ACC112 (cell line): ENCODE measurements around the gene VAPB.

Experiments used
- H2AFZ ChIP-seq: fragments of 200-600 bp; sonication (generic); one replicate; pipeline ENCODE4 v1.6.0; 2017; ENCODE audit warnings: antibody characterized with exemption, low read length; ENCODE audit not compliant: unreplicated experiment
- H3K27ac ChIP-seq: fragments of 200-600 bp; sonication (generic); 2 replicates; pipeline ENCODE4 v1.5.1; 2014; ENCODE audit warnings: low read depth, mild to moderate bottlenecking, antibody characterized with exemption, low read length, moderate library complexity
- H3K27me3 ChIP-seq: fragments of 200-600 bp; sonication (generic); 2 replicates; pipeline ENCODE4 v1.6.1; 2014; ENCODE audit warnings: mild to moderate bottlenecking, antibody characterized with exemption, low read length, moderate library complexity, mixed read lengths; ENCODE audit not compliant: insufficient read depth
- H3K36me3 ChIP-seq: fragments of 200-600 bp; sonication (generic); 2 replicates; pipeline ENCODE4 v1.6.1; 2016; ENCODE audit warnings: mild to moderate bottlenecking, antibody characterized with exemption, low read length, moderate library complexity, mixed read lengths; ENCODE audit not compliant: insufficient read depth
- H3K4me1 ChIP-seq: fragments of 200-600 bp; sonication (generic); one replicate; pipeline ENCODE4 v1.6.1; 2016; ENCODE audit warnings: low read length, mixed read lengths; ENCODE audit not compliant: insufficient read depth, unreplicated experiment, control insufficient read depth
- H3K4me3 ChIP-seq: fragments of 200-600 bp; sonication (generic); 2 replicates; pipeline ENCODE4 v1.5.1; 2014; ENCODE audit warnings: mild to moderate bottlenecking, low read depth, low read length
- H3K79me2 ChIP-seq: fragments of 200-600 bp; sonication (generic); one replicate; pipeline ENCODE4 v1.6.0; 2016; ENCODE audit warnings: low read length; ENCODE audit not compliant: control insufficient read depth, unreplicated experiment, insufficient read depth

VAPB gene

GRCh38 chr20:58483051-58483450 lies 94.0 kb downstream of the VAPB start:
- H3K4me1 ChIP-seq = peaks cover 3% of the 10 kb centered on the region
- H3K36me3 ChIP-seq = peaks cover 21% of the 10 kb centered on the region

GRCh38 chr20:58483470-58483869 lies 94.4 kb downstream of the VAPB start:
- Histone ChIP-seq H3K27ac (no peak overlapping the region), H3K79me2 (no peaks in the 10 kb centered on the region), H3K4me3 (no peak overlapping the region), H3K27me3 (no peaks in the 10 kb centered on the region), H3K4me1 (peaks cover 3% of the 10 kb centered on the region), H2AFZ (no peak overlapping the region), H3K36me3 (peaks cover 25% of the 10 kb centered on the region)

More at GRCh38 chr20:58483051-58483450, 94.0 kb downstream of the VAPB start:
- Histone ChIP-seq H3K4me3 (no peak overlapping the region), H3K79me2 (no peaks in the 10 kb centered on the region), H3K27me3 (no peaks in the 10 kb centered on the region), H3K27ac (no peak overlapping the region), H2AFZ (no peak overlapping the region)

DNA sequence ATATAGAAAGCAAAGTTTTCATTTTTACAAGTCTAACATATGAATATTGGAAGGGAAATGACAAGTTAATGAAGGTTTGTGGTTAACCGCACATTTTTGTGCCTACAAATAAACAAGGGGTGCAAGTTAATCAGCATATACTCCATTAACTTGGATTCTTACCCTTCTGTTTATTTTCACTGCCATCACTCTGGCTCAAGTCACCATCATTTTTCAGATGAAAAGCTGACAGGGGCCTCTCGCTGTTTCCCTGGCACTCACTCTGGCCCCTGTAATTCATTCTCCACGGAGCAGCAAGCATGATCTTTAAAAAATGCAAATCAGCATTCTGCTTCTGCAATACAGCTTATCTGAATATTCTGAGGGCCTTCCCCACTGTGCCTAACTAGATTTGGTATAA lies 96.4 kb downstream of the VAPB start:
- Histone ChIP-seq H3K79me2 (no peaks in the 10 kb centered on the region), H3K27me3 (no peaks in the 10 kb centered on the region), H3K27ac (no peak overlapping the region), H2AFZ (no peak overlapping the region), H3K4me3 (no peak overlapping the region), H3K36me3 (peaks cover 29% of the 10 kb centered on the region), H3K4me1 (peaks cover 3% of the 10 kb centered on the region)

- H3K4me1 ChIP-seq = peaks cover 3% of the 10 kb centered on the region
These were observed 97.2 kb downstream of the VAPB start for GRCh38 chr20:58486207-58486606.

DNA sequence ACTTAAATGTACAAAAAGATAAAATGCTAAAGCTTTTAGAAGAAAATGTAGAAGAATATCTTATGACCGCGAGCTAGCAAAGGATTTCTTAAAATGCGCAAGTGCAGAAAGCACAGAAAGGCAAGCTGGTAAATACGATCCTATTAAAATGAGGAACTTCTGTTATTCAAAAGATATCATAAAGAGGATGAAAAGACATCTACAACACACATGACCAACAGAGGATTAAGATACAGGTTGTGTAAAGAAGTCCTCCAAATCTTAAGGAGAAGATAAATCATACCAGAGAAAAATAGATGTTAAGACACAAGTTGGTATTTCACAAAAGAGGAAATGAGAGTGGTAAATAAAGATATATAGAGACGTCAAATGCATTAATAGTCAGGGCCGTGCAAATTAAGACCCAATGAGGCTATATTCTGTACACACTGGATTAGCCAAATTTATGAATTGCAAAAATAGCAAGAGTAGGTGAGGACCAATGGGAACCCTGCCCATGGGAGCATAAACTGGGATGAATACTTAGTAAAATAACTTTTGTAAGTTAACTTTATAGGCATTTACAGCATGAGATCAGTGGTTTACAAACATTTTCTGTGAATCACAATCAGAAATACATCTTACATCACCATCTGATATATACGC lies 103.2 kb downstream of the VAPB start:
- Histone ChIP-seq H3K4me3 (no peak overlapping the region), H3K27ac (no peak overlapping the region), H2AFZ (no peak overlapping the region), H3K4me1 (no peaks in the 10 kb centered on the region), H3K36me3 (peaks cover 15% of the 10 kb centered on the region), H3K79me2 (no peaks in the 10 kb centered on the region), H3K27me3 (no peaks in the 10 kb centered on the region)

More at GRCh38 chr20:58486207-58486606, 97.2 kb downstream of the VAPB start:
- Histone ChIP-seq H3K4me3 (no peak overlapping the region), H3K27ac (no peak overlapping the region), H3K36me3 (peaks cover 29% of the 10 kb centered on the region), H2AFZ (no peak overlapping the region), H3K79me2 (no peaks in the 10 kb centered on the region), H3K27me3 (no peaks in the 10 kb centered on the region)

- no peak overlapping the region for H3K4me3 ChIP-seq
- H3K4me1 ChIP-seq = no peaks in the 10 kb centered on the region
- H3K27ac ChIP-seq = no peak overlapping the region
- no peak overlapping the region for H2AFZ ChIP-seq
- no peaks in the 10 kb centered on the region for H3K27me3 ChIP-seq
- H3K36me3 ChIP-seq = peaks cover 9% of the 10 kb centered on the region; the same call in 1 of the 2 replicates
- no peaks in the 10 kb centered on the region for H3K79me2 ChIP-seq
These were observed 103.9 kb downstream of the VAPB start for GRCh38 chr20:58492795-58493524.

DNA sequence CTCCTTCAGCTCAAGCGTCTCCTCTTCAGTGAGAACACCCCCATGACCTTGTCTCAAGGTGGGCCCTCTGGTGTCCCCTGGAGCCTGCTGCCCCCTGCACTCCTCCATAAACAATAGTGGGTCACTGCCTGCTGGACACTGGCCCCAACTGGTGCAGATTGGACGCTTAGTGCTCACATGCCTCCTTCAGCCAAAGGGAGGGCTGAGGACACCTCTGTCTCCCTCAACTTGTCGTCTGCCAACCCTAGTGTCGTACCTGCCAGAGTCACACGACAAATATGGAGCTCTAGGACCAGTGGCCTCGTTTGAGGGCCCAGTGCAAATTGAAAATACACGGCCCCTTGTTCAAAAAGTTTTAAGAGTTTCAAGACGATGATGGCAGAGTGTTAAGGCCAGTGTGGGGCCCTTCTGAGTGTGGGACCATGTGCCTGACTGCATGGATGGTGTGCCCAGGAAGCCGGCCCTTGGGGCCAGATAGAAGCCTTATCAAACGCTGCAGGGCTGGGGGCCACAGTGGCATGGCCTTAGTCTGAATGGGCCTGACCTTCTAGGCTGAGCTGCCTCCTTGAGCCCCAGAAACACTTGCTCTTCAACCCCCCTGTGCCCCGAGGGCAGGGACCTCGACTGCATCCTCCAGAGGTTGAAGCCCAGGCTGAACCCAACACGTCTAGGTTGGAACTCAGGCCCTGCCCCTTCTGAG lies 106.0 kb downstream of the VAPB start:
- H3K27me3 ChIP-seq = no peaks in the 10 kb centered on the region

GRCh38 chr20:58495623-58496428 lies 106.8 kb downstream of the VAPB start:
- H2AFZ ChIP-seq = no peak overlapping the region

More for the DNA sequence above, 106.0 kb downstream of the VAPB start:
- Histone ChIP-seq H3K4me1 (no peaks in the 10 kb centered on the region), H3K27ac (no peak overlapping the region), H3K4me3 (no peak overlapping the region), H2AFZ (no peak overlapping the region), H3K36me3 (no peaks in the 10 kb centered on the region), H3K79me2 (no peaks in the 10 kb centered on the region)

GRCh38 chr20:58496429-58496769 lies 107.4 kb downstream of the VAPB start:
- Histone ChIP-seq H3K79me2 (no peaks in the 10 kb centered on the region), H3K27me3 (no peaks in the 10 kb centered on the region), H3K36me3 (no peaks in the 10 kb centered on the region), H2AFZ (no peak overlapping the region), H3K4me3 (no peak overlapping the region), H3K27ac (no peak overlapping the region), H3K4me1 (no peaks in the 10 kb centered on the region)

More at GRCh38 chr20:58495623-58496428, 106.8 kb downstream of the VAPB start:
- no peaks in the 10 kb centered on the region for H3K27me3 ChIP-seq
- H3K27ac ChIP-seq = no peak overlapping the region
- H3K79me2 ChIP-seq = no peaks in the 10 kb centered on the region
- no peaks in the 10 kb centered on the region for H3K4me1 ChIP-seq
- H3K36me3 ChIP-seq = no peaks in the 10 kb centered on the region
- no peak overlapping the region for H3K4me3 ChIP-seq

DNA sequence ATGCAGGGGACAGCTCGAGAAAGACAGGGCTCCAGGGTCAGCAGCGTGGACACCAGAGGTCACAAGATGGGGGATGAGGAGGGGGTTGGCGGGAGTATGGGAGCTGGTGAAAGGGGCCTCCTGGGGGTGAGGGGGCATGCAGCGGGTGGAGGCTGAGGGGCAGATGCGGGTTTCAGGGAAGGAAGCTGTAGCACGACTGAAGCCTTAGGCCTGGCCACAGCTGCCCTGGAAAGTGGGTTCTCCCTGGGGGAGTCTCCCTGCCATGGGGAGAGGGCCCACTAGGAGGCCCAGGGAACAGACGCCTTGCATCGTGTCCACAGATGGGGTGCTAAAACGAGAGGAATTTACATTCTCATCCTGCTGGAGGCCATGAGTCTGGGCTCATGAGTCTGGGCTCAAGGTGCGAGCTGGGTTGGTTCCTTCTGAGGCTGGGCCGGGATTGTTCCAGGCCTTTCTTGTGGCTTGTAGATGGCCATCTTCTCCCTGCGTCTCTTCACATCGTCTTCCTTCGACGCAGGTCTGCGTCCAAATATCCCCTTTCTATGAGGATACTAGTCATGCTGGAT lies 108.1 kb downstream of the VAPB start:
- no peaks in the 10 kb centered on the region for H3K79me2 ChIP-seq
- H3K27me3 ChIP-seq = no peaks in the 10 kb centered on the region
- no peak overlapping the region for H3K27ac ChIP-seq
- no peaks in the 10 kb centered on the region for H3K4me1 ChIP-seq
- no peak overlapping the region for H3K4me3 ChIP-seq
- H2AFZ ChIP-seq = no peak overlapping the region
- H3K36me3 ChIP-seq = no peaks in the 10 kb centered on the region
